Fibroblast of villous mesenchyme (primary cell): ENCODE measurements around the gene UBAC1. TPM values are rescaled to one million over a fixed set of nuclear protein-coding genes. Genes with fewer than 3 reads are reported as not detected.
"Not testable (repeated sequence)": the region's sequence is repeated elsewhere in the genome, so short reads cannot be mapped to it uniquely, and the experiment has no call there.

Experiments
- DNase-seq: peaks from one replicate; pipeline ENCODE4 v3.0.0-alpha.2; 2010; ENCODE audit warnings: low read depth
- H3K4me3 ChIP-seq: 2 replicates; pipeline ENCODE4 v1.5.1; 2011; ENCODE audit warnings: low read depth, mild to moderate bottlenecking, low read length
- CTCF ChIP-seq: IDR thresholded peaks from 2 replicates; pipeline ENCODE4 v1.5.1; 2012; ENCODE audit warnings: low read depth, mild to moderate bottlenecking, low read length; ENCODE audit not compliant: insufficient read depth
- total RNA-seq: library from RNA; depleted of rRNA; stranded (reverse); fragments of >200 nt; gene quantifications from 2 replicates; pipeline ENCODE4 v1.2.3, GENCODE V29; 2012

UBAC1 gene
- total RNA-seq, 1 donor, result 27.6 TPM

GRCh38 chr9:135914921-135915320 lies 46.3 kb downstream of the UBAC1 start:
- DNase-seq, result peak; percentile 10
- no peak for TF ChIP-seq CTCF
- H3K4me3 ChIP-seq, result no peak overlapping the region

GRCh38 chr9:135911233-135911632 lies 49.9 kb downstream of the UBAC1 start:
- H3K4me3 ChIP-seq, DNase-seq: not testable (repeated sequence)

- no peak for TF ChIP-seq CTCF
- H3K4me3 ChIP-seq, result no peak overlapping the region
- DNase-seq, result no peak
Measured at GRCh38 chr9:135910757-135911156, 50.4 kb downstream of the UBAC1 start.

GRCh38 chr9:135910216-135910615 lies 51.0 kb downstream of the UBAC1 start:
- no peak overlapping the region for H3K4me3 ChIP-seq
- no peak for TF ChIP-seq CTCF
- DNase-seq, result no peak

GRCh38 chr9:135909371-135909770 lies 51.8 kb downstream of the UBAC1 start:
- H3K4me3 ChIP-seq, result no peak overlapping the region
- DNase-seq, result no peak
- no peak for TF ChIP-seq CTCF

GRCh38 chr9:135908754-135909204 lies 52.4 kb downstream of the UBAC1 start:
- no peak for DNase-seq
- H3K4me3 ChIP-seq, result no peak overlapping the region
- TF ChIP-seq CTCF, result no peak

- H3K4me3 ChIP-seq, result peak overlapping the region; percentile 74
- TF ChIP-seq CTCF, result no peak
- no peak for DNase-seq
Measured at GRCh38 chr9:135908093-135908753, 53.0 kb downstream of the UBAC1 start.
